ENCODE results near the gene CELF2.

DNA sequence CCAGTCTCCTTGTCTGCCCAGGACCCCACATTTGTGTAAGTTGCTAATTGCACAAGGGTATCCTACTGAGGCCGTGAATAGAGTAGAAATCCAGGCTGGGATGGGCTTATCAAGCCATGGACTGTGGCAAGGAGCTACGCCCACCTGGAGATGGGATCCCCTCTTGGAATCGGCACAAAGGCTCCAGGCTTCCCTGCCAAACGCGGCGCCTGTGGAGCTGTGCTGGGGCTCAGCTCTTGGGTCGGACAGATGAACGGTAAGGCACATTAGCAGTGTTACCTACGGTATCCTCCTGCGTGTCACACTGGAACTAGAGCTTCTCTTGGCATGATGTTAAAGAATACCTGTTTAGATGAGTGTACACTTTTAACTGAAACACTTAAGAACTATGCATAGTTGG is 196.7 kb downstream of the CELF2 start:
- TF ChIP-seq ZNF70 (CRISPR knock-in tag; IDR thresholded peaks at IDR 0.05) = no peak
- TF ChIP-seq ARNTL (CRISPR knock-in tag; IDR thresholded peaks at IDR 0.05; ENCODE audit: borderline replicate concordance, low read depth) = no peak

Data from SK-N-SH treated with all-trans-retinoic acid at 6 μM for 48 hours (cell line).